Transverse colon (tissue), 4 donors: ENCODE results near the gene PGGHG.

Source experiments
- CTCF ChIP-seq, 5 experiments: fragments of 200-600 bp in 3 of 5; fragments of 450-650 bp in 2 of 5; sonication (generic) in 3 of 5; IDR thresholded peaks; 1 replicate in 2 of 5; 2 replicates in 3 of 5; pipeline ENCODE4 v1.5.1; 2016 to 2017; ENCODE audit warnings: antibody characterized with exemption in 5 of 5, inconsistent platforms in 3 of 5, mild to moderate bottlenecking in 2 of 5, moderate library complexity in 1 of 5
- POLR2A ChIP-seq: fragments of 450-650 bp; IDR thresholded peaks from one replicate; pipeline ENCODE4 v1.6.1; 2016; ENCODE audit warnings: antibody characterized with exemption, mild to moderate bottlenecking, moderate library complexity
- POLR2AphosphoS5 ChIP-seq, 3 donors: sonication (generic); formaldehyde crosslinking; IDR thresholded peaks; one replicate each; pipeline ENCODE4 v1.6.1; 2016; ENCODE audit warnings: antibody characterized with exemption in 3 of 3

- TF ChIP-seq CTCF (IDR thresholded peaks at IDR 0.05), result no peak
- no peak for TF ChIP-seq POLR2AphosphoS5 (IDR thresholded peaks at IDR 0.05)
- TF ChIP-seq POLR2A, result no peak
Measured at GRCh38 chr11:282630-283360, 6.1 kb upstream of the PGGHG start.
